Hepatocyte (in vitro differentiated cells): Measurements from ENCODE around the gene CAMKMT. TPM values are rescaled to one million over a fixed set of nuclear protein-coding genes. Genes with fewer than 3 reads are reported as not detected.

ENCODE experiments used
- DNase-seq: peaks from one replicate; pipeline ENCODE4 v3.0.0-alpha.2; 2016; ENCODE audit warnings: low spot score
- H2AFZ ChIP-seq: fragments of 200-600 bp; sonication (generic); 2 replicates; pipeline ENCODE4 v1.6.0; 2016; ENCODE audit warnings: antibody characterized with exemption, mild to moderate bottlenecking
- H3K27ac ChIP-seq: fragments of 200-600 bp; sonication (generic); 2 replicates; pipeline ENCODE4 v1.5.1; 2016; ENCODE audit warnings: mild to moderate bottlenecking
- H3K27me3 ChIP-seq: fragments of 200-600 bp; sonication (generic); 2 replicates; pipeline ENCODE4 v1.6.1; 2016
- H3K36me3 ChIP-seq: fragments of 200-600 bp; sonication (generic); replicated peaks from 2 replicates; pipeline ENCODE4 v1.5.1; 2016; ENCODE audit warnings: low read depth; ENCODE audit not compliant: insufficient read depth
- H3K4me1 ChIP-seq: fragments of 200-600 bp; sonication (generic); 2 replicates; pipeline ENCODE4 v1.5.1; 2016; ENCODE audit warnings: mild to moderate bottlenecking, moderate library complexity; ENCODE audit not compliant: insufficient read depth
- H3K4me2 ChIP-seq: fragments of 200-600 bp; sonication (generic); 2 replicates; pipeline ENCODE4 v1.6.0; 2016
- H3K4me3 ChIP-seq: fragments of 200-600 bp; sonication (generic); 2 replicates; pipeline ENCODE4 v1.5.1; 2016; ENCODE audit warnings: mild to moderate bottlenecking
- H3K79me2 ChIP-seq: fragments of 200-600 bp; sonication (generic); 2 replicates; pipeline ENCODE4 v1.6.0; 2017; ENCODE audit warnings: mild to moderate bottlenecking
- H3K9me2 ChIP-seq: fragments of 200-600 bp; sonication (generic); replicated peaks from 2 replicates; pipeline ENCODE4 v1.6.0; 2017; ENCODE audit warnings: mild to moderate bottlenecking; ENCODE audit not compliant: insufficient read depth
- H3K9me3 ChIP-seq: fragments of 200-600 bp; sonication (generic); 2 replicates; pipeline ENCODE4 v1.5.1; 2016; ENCODE audit warnings: low read depth, mild to moderate bottlenecking
- H4K20me1 ChIP-seq: fragments of 200-600 bp; sonication (generic); 2 replicates; pipeline ENCODE4 v1.6.0; 2016; ENCODE audit warnings: mild to moderate bottlenecking; ENCODE audit not compliant: insufficient read depth, poor library complexity, severe bottlenecking
- EZH2 ChIP-seq: fragments of 200-600 bp; sonication (generic); IDR thresholded peaks from 2 replicates; pipeline ENCODE4 v1.6.1; 2016; ENCODE audit warnings: antibody characterized with exemption, mild to moderate bottlenecking, borderline replicate concordance
- EZH2phosphoT487 ChIP-seq: fragments of 200-600 bp; sonication (generic); IDR thresholded peaks from one replicate; pipeline ENCODE4 v1.6.1; 2018; ENCODE audit warnings: antibody characterized with exemption, mild to moderate bottlenecking, low read depth, moderate library complexity; ENCODE audit not compliant: unreplicated experiment, severe bottlenecking
- WGBS: methylation state at CpG from one replicate; pipeline ENCODE4 v1.1.6; 2016; ENCODE audit warnings: low lambda C conversion rate; ENCODE audit errors: missing lambda C conversion rate; 5-methylcytosine and 5-hydroxymethylcytosine counted together
- polyA plus RNA-seq: library from polyadenylated mRNA; unstranded; fragments of >200 nt; fragmentation: Nextera tagmentation; extraction: Ambion mirVana; gene quantifications from 2 replicates; pipeline ENCODE4 v1.2.1, GENCODE V29; 2016
- total RNA-seq: library from RNA; depleted of rRNA; stranded (reverse); fragments of >200 nt; gene quantifications from 2 replicates; pipeline ENCODE4 v1.2.3, GENCODE V29; 2014
- TF ChIP-seq, protein P1 (sequence below): fragments of 200-600 bp; sonication (generic); IDR thresholded peaks from 2 replicates; pipeline ENCODE4 v1.5.1; 2016; ENCODE audit warnings: antibody characterized with exemption, mild to moderate bottlenecking; ENCODE audit not compliant: poor library complexity

The CAMKMT gene
- total and polyA plus RNA-seq, 2 experiments from 2014 or later, result 10.3 to 12.7 TPM

DNA sequence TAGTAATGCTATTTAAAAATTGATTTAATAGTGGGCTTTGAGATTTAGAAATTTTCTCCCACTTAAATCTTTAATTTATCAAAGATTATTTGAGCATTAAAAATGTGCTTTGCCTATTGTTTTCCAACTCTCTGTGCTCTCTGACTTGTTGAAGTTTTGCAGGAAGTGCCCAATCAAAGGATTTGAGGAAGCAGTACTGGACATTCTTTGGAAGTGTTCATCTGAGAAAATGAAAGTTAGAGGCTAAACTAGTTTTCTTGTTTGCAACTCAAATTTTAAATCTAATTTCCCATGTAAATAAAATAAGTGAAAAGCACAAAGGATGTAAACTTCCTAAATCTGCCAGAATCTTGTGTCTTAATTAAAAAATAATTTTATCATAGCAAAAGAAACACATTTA lies 89.1 kb downstream of the CAMKMT start:
- no peak for DNase-seq

DNA sequence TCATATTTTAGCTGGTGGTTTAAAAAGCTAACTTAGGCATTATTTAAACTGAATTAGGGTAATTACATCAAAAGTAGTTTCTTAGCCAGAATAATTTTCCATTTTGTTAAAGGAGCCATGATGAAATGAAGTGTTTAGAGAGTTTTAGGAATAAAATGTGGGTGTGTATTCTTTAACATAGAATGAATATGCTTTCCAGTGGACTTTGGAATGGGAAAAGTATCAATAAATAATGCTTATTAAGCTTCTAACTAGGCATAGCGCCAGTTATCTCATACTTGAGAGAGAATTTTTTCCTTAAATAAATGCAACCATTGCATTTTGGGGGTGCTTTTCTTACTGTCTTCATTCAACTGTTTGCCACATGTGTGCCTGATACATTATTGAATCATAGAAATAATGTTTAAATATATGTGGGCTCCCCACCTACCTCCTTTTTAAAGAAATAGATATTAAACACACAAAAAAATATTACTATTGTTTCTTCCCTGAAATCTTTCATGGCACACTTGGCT lies 90.4 kb downstream of the CAMKMT start:
- H3K9me2 ChIP-seq, result no peaks in the 10 kb centered on the region
- H4K20me1 ChIP-seq, result no peaks in the 10 kb centered on the region
- no peak overlapping the region for H3K4me3 ChIP-seq
- 97% methylated on average over 1 of the region's 1 CpG for WGBS
- H3K27ac ChIP-seq, result no peak overlapping the region
- H3K27me3 ChIP-seq, result no peaks in the 10 kb centered on the region
- no peaks in the 10 kb centered on the region for H3K4me1 ChIP-seq
- no peak overlapping the region for H3K4me2 ChIP-seq
- no peaks in the 10 kb centered on the region for H3K36me3 ChIP-seq
- H3K9me3 ChIP-seq, result no peaks in the 10 kb centered on the region
- H3K79me2 ChIP-seq, result no peaks in the 10 kb centered on the region
- no peak for DNase-seq
- TF ChIP-seq, protein P1, sequence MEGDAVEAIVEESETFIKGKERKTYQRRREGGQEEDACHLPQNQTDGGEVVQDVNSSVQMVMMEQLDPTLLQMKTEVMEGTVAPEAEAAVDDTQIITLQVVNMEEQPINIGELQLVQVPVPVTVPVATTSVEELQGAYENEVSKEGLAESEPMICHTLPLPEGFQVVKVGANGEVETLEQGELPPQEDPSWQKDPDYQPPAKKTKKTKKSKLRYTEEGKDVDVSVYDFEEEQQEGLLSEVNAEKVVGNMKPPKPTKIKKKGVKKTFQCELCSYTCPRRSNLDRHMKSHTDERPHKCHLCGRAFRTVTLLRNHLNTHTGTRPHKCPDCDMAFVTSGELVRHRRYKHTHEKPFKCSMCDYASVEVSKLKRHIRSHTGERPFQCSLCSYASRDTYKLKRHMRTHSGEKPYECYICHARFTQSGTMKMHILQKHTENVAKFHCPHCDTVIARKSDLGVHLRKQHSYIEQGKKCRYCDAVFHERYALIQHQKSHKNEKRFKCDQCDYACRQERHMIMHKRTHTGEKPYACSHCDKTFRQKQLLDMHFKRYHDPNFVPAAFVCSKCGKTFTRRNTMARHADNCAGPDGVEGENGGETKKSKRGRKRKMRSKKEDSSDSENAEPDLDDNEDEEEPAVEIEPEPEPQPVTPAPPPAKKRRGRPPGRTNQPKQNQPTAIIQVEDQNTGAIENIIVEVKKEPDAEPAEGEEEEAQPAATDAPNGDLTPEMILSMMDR, result no peak
- TF ChIP-seq EZH2phosphoT487 (no peak), EZH2 (no peak)
- no peak overlapping the region for H2AFZ ChIP-seq

More for the DNA sequence above, 89.1 kb downstream of the CAMKMT start:
- Histone ChIP-seq H3K36me3 (no peaks in the 10 kb centered on the region), H3K9me3 (no peaks in the 10 kb centered on the region), H4K20me1 (no peaks in the 10 kb centered on the region), H3K27ac (no peak overlapping the region), H3K79me2 (no peaks in the 10 kb centered on the region), H3K4me1 (no peaks in the 10 kb centered on the region), H3K4me3 (no peak overlapping the region), H3K27me3 (no peaks in the 10 kb centered on the region), H3K4me2 (no peak overlapping the region), H3K9me2 (no peaks in the 10 kb centered on the region), H2AFZ (no peak overlapping the region)
- TF ChIP-seq, protein P1, result no peak
- no peak for TF ChIP-seq EZH2
- no peak for TF ChIP-seq EZH2phosphoT487

DNA sequence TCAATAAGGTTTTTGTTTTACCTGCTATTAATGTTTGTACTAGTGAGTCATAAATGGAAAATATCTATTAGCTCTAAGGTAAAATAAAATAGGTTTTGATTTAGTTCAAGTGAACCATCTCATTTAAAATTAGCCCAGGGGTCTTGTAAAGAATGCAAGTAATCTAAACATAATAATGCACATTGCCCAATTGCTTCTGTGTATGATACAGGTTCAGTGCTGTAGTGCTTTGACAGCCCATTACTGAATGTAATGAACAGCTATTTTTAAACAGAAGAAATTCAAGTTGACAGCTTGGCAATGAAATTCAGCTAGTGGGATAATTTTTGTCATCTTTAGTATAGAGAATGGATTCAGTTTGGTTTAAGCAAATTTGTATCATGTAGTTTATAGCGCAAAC lies 91.5 kb downstream of the CAMKMT start:
- Histone ChIP-seq H4K20me1 (no peaks in the 10 kb centered on the region), H3K79me2 (no peaks in the 10 kb centered on the region), H3K9me3 (no peaks in the 10 kb centered on the region), H3K4me2 (no peak overlapping the region), H3K4me3 (no peak overlapping the region), H3K4me1 (no peaks in the 10 kb centered on the region), H3K27me3 (no peaks in the 10 kb centered on the region), H3K36me3 (no peaks in the 10 kb centered on the region), H3K27ac (no peak overlapping the region), H3K9me2 (no peaks in the 10 kb centered on the region), H2AFZ (no peak overlapping the region)
- 97% methylated on average over 1 of the region's 1 CpG for WGBS
- TF ChIP-seq EZH2, result no peak
- TF ChIP-seq, protein P1, result no peak
- no peak for TF ChIP-seq EZH2phosphoT487
- no peak for DNase-seq

DNA sequence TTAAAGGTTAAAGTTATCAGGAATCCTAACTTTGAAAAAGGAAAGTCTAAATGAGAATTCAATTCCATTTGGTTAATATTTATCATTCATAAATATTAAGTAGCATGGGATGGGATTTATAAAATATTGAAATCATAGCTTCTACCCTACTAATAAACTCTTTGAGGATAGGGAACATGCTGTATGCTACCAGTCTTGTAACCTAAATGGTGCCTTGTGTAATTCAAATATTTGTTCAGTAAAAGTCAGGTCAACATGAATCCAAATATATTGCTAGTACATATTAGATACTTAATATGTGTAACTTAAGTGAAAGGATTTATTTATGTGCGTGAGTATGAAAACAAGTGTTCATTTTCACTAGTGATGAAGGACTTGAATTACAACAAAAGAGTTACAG lies 94.1 kb downstream of the CAMKMT start:
- 92% methylated on average over 1 of the region's 1 CpG for WGBS
- H3K9me2 ChIP-seq, result no peaks in the 10 kb centered on the region

More for the DNA sequence above, 94.1 kb downstream of the CAMKMT start:
- Histone ChIP-seq H3K4me1 (no peaks in the 10 kb centered on the region), H3K36me3 (no peaks in the 10 kb centered on the region), H2AFZ (no peak overlapping the region), H4K20me1 (no peaks in the 10 kb centered on the region), H3K9me3 (no peaks in the 10 kb centered on the region), H3K79me2 (no peaks in the 10 kb centered on the region), H3K4me3 (no peak overlapping the region), H3K4me2 (no peak overlapping the region), H3K27ac (no peak overlapping the region), H3K27me3 (no peaks in the 10 kb centered on the region)
- TF ChIP-seq EZH2phosphoT487, result no peak
- TF ChIP-seq, protein P1, result no peak
- DNase-seq, result no peak
